HT1080 (cell line): ENCODE measurements around the gene PIPOX. TPM values are rescaled to one million over a fixed set of nuclear protein-coding genes. Genes with fewer than 3 reads are reported as not detected.

Source experiments
- DNase-seq: peaks from one replicate; pipeline ENCODE4 v3.0.0-alpha.2; 2015; ENCODE audit warnings: low read depth
- total RNA-seq: library from RNA; depleted of rRNA; stranded (reverse); fragments of >200 nt; shearing (Covaris generic); gene quantifications from 2 replicates; pipeline ENCODE4 v1.2.3, GENCODE V29; 2014

The PIPOX gene
- total RNA-seq, 1 experiment from 2014 or later, result 0.14 TPM

- DNase-seq, result no peak
These were observed 3.0 kb downstream of the PIPOX start for GRCh38 chr17:29045734-29046472.

- DNase-seq, result no peak
These were observed 3.5 kb downstream of the PIPOX start for GRCh38 chr17:29046473-29046839.

DNA sequence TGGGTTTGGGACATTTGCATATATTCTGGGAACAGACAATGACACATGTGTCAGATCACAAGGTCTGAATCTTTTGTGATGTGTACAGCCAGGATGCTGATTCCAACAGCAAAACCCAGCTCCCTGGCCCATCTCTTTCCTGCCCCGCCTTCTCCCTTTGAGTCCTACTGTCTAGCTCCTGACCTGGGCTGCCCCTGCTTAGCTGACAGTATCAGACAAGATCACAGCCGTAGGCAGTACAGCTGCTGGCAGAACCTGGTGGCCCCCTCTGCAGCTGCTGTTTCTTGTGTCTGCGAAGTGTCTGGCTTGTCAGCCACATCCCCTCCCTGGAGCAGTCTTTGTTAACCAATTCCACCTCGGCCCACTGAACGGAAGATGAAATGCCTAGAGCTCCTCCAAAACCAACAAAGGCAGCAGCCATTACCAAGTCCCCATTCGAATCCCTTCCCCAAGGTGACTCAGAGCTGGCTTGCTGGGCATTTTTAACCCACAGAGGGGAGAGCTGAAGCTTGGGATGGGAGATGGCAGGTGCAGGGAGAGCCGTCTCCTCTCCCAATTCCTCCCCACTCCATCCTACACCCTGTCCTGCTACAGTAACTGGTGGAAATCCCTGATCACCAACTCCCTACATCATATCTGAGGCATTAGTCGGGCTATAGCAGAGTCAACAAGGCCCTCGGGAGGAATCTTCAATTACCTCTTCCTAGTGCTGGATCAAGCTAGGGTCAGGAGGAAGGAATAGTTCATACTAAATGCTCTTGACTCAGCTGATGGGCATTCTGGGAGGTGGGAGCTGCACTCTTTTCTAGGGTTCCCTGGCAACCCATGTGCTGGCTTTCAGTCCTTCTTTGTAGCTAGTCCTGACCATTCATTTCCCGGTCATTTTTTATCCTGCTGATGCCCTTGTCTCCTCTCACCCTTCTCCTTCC is 5.8 kb downstream of the PIPOX start:
- peak; percentile 10 for DNase-seq

GRCh38 chr17:29049541-29050145 is 6.7 kb downstream of the PIPOX start:
- no peak for DNase-seq

GRCh38 chr17:29050176-29050575 is 7.2 kb downstream of the PIPOX start:
- DNase-seq, result no peak

DNA sequence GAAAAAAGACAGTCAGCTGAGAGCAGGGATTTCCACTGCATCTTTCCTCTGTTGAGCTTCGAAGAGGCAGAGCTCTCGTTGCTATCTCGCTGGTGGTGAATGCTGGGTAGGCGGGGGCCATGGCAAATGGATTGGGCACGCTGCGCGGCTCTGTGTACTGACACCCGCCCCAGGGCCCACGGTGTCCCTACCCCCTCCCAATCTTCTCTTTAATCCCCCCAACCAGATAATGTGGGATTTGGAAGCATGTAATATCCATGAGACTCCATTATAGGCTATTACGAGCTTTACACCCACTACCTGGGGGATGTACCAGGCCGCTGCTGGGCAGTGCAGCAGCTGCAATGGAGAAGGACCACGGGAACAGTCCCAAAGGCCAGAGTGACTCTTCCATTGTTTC is 8.3 kb downstream of the PIPOX start:
- no peak for DNase-seq

DNA sequence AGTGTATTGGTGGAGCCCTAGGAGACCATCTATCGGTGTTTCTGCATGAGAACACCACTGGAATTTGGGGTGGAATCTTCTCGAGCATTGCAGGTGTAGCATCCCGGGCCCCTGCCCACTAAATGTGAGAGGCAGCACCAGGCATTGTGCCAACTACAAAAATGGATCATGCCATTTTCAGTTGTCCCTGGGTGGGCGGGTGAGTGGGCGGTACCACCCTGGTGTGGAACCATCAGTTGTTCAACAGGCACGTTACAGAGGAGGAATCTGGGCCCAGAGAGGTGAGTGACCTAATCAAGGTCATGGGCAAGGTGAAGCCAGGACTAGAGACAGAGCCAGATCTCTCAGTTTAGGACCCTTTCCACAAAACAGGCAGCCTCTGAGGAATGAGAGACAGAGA is 8.8 kb downstream of the PIPOX start:
- no peak for DNase-seq

DNA sequence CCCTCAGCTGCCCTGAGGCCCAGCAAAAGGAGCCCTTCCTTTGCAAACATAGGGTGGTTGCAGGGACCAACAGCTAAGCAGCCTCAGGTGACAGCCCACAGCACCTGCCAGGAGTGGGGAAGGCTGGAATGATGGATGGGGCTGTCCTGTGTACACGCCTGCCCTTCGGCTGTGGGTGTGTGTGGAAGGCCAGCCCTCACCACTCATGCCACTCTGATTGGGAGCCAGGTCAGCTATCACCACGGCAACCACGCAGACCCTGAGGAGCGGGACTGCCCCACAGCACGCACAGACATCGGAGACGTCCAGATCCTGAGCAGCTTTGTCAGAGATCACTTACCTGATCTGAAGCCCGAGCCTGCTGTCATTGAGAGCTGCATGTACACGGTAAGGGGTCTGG is 11.9 kb downstream of the PIPOX start:
- DNase-seq, result no peak

GRCh38 chr17:29057361-29057760 is 14.4 kb downstream of the PIPOX start:
- no peak for DNase-seq

DNA sequence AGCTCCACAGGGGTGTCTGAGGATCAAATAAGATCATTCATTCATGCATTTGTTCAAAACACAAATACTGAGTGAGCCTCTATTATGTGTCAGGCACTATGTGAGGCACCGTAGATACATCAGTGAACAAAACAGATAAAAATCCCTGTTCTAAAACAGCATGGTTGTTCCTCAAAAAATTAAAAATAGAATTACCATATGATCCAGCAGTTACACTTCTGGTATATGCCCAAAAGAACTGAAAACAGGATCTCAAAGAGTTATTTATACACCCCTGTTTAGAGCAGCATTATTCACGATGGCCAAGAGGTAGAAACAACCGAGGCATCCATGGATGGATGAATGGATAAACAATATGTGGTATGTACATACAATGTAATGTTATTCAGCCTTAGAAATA is 15.4 kb downstream of the PIPOX start:
- no peak for DNase-seq

- peak; percentile 67 for DNase-seq
These were observed 16.3 kb downstream of the PIPOX start for GRCh38 chr17:29059281-29059680.

- no peak for DNase-seq
These were observed 17.5 kb downstream of the PIPOX start for GRCh38 chr17:29060475-29060874.

DNA sequence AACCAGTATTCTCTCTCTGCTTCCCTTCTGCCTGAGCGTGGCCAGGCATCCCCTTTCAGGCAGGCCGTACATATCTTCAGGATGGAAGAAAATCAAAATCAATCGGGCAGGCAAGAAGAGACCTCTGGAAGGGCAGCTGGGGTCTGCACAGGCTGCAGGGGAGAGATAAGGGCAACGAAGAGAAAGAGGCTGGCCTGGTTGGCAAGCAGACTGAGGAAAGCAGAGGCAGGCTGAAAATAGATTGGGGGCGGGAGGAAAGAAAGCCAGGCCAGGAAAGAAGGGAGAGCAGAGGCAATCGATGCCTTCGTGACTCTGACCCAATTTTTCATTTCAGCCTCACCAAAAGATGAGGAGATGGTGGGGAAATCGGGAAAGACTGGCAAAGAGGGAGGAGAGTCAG is 18.1 kb downstream of the PIPOX start:
- no peak for DNase-seq

DNA sequence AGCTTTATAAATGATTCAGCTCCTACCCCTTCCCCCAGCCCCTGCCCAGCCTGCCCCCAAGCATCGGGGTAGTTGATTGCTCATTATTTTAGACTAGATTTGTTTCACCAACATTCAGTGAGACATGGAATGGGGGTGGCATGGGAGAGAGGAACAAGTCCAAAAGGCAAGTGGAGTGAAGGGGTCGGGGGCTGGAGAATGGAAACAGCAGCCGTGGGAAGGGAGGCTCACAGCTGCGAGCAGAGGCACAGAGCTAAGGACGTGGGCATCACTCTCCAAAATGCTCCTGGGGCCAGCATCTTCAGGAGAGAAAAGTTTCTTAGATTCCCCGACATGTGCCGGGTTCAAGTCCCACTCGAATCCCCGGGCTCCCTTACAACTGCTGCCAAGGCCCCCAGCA is 19.3 kb downstream of the PIPOX start:
- DNase-seq, result no peak

GRCh38 chr17:29063992-29064391 is 21.1 kb downstream of the PIPOX start:
- no peak for DNase-seq

DNA sequence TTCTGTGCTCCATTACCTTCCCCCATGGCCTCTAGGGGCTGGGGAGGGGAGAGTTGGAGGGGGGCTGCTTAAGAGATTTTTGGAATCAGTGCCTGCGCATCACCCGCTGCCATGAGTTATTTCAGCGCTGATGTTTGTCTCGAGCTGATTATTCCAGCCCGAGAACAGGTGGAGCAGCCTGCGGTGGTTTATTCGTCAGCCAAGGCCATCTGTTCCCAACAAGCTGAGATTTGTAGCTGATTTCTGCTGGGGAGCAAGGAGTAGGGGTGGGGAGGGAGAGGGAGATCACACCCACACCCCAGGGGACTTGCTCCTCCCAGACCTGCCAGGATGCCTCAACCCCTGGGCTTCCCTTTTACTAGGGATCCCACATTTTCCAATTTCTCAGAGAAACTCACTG is 23.1 kb downstream of the PIPOX start:
- no peak for DNase-seq

GRCh38 chr17:29066606-29067005 is 23.7 kb downstream of the PIPOX start:
- DNase-seq, result no peak

- DNase-seq, result no peak
These were observed 25.9 kb downstream of the PIPOX start for GRCh38 chr17:29068818-29069217.

DNA sequence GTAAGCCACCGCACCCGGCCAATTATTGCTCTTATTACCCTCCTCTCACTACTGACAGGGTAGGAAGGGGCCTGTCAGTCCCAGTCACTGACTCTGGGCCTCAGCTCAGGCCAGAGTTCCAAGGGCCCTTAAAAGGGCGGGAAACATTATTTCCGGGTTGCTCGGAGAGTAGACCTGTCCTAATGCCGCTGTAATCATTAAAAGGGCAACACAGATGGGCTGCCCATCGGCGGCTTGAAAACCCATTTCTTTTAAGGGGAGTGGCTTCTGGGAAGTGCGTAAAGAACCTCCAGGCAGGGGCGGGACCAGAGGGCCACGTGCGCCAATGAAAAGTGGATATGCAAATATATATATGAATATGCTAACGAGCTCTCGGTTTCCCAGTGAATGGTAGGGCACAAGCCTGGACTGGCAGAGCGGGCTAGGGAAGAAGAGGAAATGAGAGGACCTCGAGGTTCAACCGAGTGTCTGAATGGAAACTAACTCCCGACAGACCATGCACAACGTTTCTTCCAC is 26.6 kb downstream of the PIPOX start:
- DNase-seq, result no peak

- DNase-seq, result no peak
These were observed 27.4 kb downstream of the PIPOX start for GRCh38 chr17:29070308-29070707.

GRCh38 chr17:29070781-29071180 is 27.8 kb downstream of the PIPOX start:
- no peak for DNase-seq

DNA sequence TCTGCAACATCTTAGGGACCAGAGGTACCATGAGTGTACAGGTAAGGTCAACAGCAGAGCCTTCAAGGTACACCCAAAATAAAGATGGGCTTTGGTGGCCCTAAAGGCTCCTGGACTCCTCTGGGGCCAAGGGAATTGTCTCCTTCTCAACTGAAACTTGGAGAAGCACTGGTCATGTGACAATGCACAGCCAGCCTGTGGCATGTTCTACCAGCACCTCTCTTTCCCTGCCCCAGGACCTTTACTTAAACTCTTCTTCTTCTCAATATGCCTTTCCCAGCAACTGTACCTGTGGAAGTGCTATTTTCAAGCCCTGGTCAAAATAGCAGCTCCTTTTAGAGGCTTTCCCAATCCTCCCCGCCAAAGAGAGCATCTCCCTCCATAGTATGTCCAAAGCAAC is 28.4 kb downstream of the PIPOX start:
- DNase-seq, result no peak
